ENCODE results near the gene PPP1R3G. TPM values are rescaled to one million over a fixed set of nuclear protein-coding genes. Genes with fewer than 3 reads are reported as not detected.

The PPP1R3G gene
- total RNA-seq, 4 donors from 2014 or later, result 0.35 to 1.7 TPM; not detected in 2

DNA sequence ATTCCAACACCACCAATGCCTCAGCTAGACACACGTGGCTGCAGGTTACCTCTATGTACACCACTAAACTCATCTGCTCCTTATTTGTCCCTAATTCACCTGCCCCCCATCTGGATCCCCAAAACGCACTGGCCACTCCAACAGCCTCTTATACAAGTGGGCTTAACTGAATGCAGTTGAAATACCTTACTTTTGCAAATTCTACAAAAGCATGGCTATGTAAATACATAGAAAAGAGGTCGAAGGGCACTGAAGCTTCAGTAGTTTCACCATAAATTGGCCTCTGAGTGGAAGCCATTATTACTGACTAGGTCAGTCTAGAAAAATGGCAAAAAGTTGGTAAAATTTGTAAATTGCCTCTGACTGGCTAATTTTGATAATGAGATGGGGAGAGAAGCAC lies 11.1 kb upstream of the PPP1R3G start:
- Histone ChIP-seq H3K9me3 (no peaks in the 10 kb centered on the region), H3K27ac (no peak overlapping the region), H3K4me3 (no peak overlapping the region), H3K4me1 (no peaks in the 10 kb centered on the region), H3K36me3 (no peaks in the 10 kb centered on the region), H3K27me3 (no peaks in the 10 kb centered on the region)
- TF ChIP-seq POLR2A (IDR thresholded peaks at IDR 0.05), result no peak
- TF ChIP-seq, protein P1, sequence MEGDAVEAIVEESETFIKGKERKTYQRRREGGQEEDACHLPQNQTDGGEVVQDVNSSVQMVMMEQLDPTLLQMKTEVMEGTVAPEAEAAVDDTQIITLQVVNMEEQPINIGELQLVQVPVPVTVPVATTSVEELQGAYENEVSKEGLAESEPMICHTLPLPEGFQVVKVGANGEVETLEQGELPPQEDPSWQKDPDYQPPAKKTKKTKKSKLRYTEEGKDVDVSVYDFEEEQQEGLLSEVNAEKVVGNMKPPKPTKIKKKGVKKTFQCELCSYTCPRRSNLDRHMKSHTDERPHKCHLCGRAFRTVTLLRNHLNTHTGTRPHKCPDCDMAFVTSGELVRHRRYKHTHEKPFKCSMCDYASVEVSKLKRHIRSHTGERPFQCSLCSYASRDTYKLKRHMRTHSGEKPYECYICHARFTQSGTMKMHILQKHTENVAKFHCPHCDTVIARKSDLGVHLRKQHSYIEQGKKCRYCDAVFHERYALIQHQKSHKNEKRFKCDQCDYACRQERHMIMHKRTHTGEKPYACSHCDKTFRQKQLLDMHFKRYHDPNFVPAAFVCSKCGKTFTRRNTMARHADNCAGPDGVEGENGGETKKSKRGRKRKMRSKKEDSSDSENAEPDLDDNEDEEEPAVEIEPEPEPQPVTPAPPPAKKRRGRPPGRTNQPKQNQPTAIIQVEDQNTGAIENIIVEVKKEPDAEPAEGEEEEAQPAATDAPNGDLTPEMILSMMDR (IDR thresholded peaks at IDR 0.05), result no peak
- DNase-seq, result no peak

DNA sequence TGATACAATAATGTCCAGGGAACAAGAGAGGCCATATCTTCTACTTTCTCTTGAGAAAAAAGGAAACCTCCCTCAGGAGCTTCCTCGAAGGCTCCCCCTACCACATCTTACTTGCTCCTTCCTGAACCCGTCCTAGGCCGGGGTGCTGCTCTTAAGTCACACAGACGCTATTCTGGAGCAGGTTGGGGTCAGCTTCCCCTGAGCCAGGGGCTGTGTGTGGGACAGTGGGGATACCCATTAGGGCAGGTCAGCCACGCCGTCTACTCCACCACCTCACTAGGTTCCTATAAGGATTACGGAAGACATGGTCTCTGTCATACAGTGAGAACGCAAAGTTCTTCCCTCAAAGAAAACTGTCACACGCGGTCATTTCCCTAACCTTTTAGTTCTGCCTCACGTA lies 8.2 kb upstream of the PPP1R3G start:
- TF ChIP-seq POLR2A (IDR thresholded peaks at IDR 0.05), result no peak
- TF ChIP-seq, protein P1 (IDR thresholded peaks at IDR 0.05), result no peak
- Histone ChIP-seq H3K27ac (no peak overlapping the region), H3K36me3 (no peaks in the 10 kb centered on the region), H3K4me1 (no peaks in the 10 kb centered on the region), H3K9me3 (no peaks in the 10 kb centered on the region), H3K4me3 (no peak overlapping the region), H3K27me3 (no peaks in the 10 kb centered on the region)
- DNase-seq, result no peak

- no peaks in the 10 kb centered on the region for H3K36me3 ChIP-seq
- no peaks in the 10 kb centered on the region for H3K4me1 ChIP-seq
- TF ChIP-seq, protein P1 (IDR thresholded peaks at IDR 0.05), result peak in 1 of 6 experiments; percentile 11
- no peak for TF ChIP-seq POLR2A (IDR thresholded peaks at IDR 0.05)
- H3K27ac ChIP-seq, result no peak overlapping the region
- no peak for DNase-seq
- H3K27me3 ChIP-seq, result no peaks in the 10 kb centered on the region
- H3K9me3 ChIP-seq, result no peaks in the 10 kb centered on the region
- H3K4me3 ChIP-seq, result no peak overlapping the region
Measured at GRCh38 chr6:5078121-5078669, 6.9 kb upstream of the PPP1R3G start.

DNA sequence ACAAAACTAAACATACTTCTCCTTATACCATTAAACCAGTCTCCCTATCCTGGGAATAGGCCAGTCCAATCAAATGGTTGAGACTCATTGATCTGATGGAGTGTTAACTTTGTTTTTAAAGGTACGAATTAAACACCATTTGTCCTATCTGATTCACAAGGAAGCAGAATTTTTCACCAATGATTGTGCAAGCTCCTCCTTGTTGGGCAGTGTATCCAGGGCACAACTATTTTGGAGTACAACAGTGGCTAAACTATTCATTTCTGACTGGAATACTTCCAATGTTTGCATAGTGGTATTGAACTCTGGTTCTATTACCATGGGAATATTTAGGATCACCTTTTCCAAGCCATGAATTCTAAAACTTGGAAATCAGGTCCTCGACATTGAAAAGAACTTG lies 5.4 kb upstream of the PPP1R3G start:
- H3K36me3 ChIP-seq, result no peaks in the 10 kb centered on the region
- no peaks in the 10 kb centered on the region for H3K27me3 ChIP-seq
- no peak overlapping the region for H3K27ac ChIP-seq
- DNase-seq, result no peak
- H3K4me3 ChIP-seq, result no peak overlapping the region
- H3K4me1 ChIP-seq, result peaks cover 0 to 3% (median 0%) of the 10 kb centered on the region in 4 donors
- H3K9me3 ChIP-seq, result no peaks in the 10 kb centered on the region
- TF ChIP-seq POLR2A (IDR thresholded peaks at IDR 0.05), result no peak
- TF ChIP-seq, protein P1 (IDR thresholded peaks at IDR 0.05), result no peak

DNA sequence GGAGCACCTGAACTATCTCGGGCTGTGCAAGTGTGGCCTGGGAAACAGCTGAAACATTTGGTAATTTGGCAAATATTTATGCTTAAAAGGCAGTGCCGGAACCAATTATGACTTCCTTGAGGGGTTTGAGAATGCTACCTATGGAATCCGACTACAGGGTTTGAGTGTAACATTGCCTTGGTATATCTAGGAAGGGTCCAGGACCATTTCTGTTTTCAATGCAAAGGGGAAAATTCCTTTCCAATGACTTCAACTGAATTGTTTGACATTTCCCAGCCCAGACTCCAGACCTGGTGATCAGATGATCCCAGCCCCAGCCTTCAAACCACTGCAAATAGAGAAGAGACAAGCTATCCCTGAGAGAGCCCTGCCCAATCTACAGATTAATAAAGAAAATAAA lies 4.6 kb upstream of the PPP1R3G start:
- Histone ChIP-seq H3K27me3 (no peaks in the 10 kb centered on the region), H3K4me3 (no peak overlapping the region), H3K36me3 (no peaks in the 10 kb centered on the region), H3K9me3 (no peaks in the 10 kb centered on the region), H3K27ac (no peak overlapping the region), H3K4me1 (peaks cover 0 to 9% (median 0%) of the 10 kb centered on the region in 4 donors)
- TF ChIP-seq, protein P1 (IDR thresholded peaks at IDR 0.05), result no peak
- TF ChIP-seq POLR2A (IDR thresholded peaks at IDR 0.05), result no peak
- no peak for DNase-seq

DNA sequence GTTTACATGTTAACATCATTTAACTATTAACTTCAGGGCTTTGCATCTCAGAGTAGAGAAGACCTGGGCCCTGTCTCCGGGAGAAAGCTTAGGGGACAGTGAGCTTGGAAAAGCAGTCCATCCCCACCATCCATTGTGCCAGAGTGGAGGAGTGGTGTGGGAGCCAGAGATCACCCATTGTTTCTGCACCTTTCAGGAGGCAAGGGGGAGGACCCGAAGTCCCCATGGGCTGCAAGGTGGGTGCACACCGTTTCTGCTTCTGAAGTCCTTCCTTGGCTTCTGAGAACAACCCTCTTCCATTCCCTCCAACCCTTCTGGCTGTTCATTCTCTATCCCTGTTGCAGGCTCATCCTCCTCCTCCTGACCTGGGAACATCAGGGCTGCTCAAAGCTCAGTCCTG lies 4.0 kb upstream of the PPP1R3G start:
- H3K4me1 ChIP-seq, result peaks cover 0 to 13% (median 2%) of the 10 kb centered on the region in 4 donors

More for the DNA sequence above, 4.0 kb upstream of the PPP1R3G start:
- no peaks in the 10 kb centered on the region for H3K27me3 ChIP-seq
- no peaks in the 10 kb centered on the region for H3K9me3 ChIP-seq
- DNase-seq, result no peak
- no peak overlapping the region for H3K4me3 ChIP-seq
- H3K36me3 ChIP-seq, result no peaks in the 10 kb centered on the region
- H3K27ac ChIP-seq, result no peak overlapping the region
- TF ChIP-seq, protein P1 (IDR thresholded peaks at IDR 0.05), result no peak
- TF ChIP-seq POLR2A (IDR thresholded peaks at IDR 0.05), result no peak
